Stimulated activated naive CD4-positive, alpha-beta T cell treated with Interleukin-2 at 50 U/mL for 16 hours (primary cell): Measurements from ENCODE around the gene RFC2.
A peak's percentile ranks its signal among the peaks of the same experiment; 100 is the strongest.
"Not testable (repeated sequence)": the region's sequence is repeated elsewhere in the genome, so short reads cannot be mapped to it uniquely, and the experiment has no call there.

ENCODE experiments used
- DNase-seq: peaks from one replicate; lab custom pipeline; 2025; lab: John Stamatoyannopoulos, UW

The RFC2 gene

GRCh38 chr7:74282748-74283459, 28.7 kb upstream of the RFC2 start:
- no peak for DNase-seq

- no peak for DNase-seq
These were observed 26.8 kb upstream of the RFC2 start for GRCh38 chr7:74280985-74281384.

GRCh38 chr7:74277636-74278035, 23.4 kb upstream of the RFC2 start:
- no peak for DNase-seq

- no peak for DNase-seq
These were observed 21.2 kb upstream of the RFC2 start for GRCh38 chr7:74275401-74275881.

GRCh38 chr7:74272305-74273038, 18.3 kb upstream of the RFC2 start:
- DNase-seq = no peak

- DNase-seq = no peak
These were observed 17.5 kb upstream of the RFC2 start for GRCh38 chr7:74271742-74272141.

GRCh38 chr7:74269757-74270277, 15.6 kb upstream of the RFC2 start:
- peak; percentile 63 for DNase-seq

- DNase-seq = no peak
These were observed 13.8 kb upstream of the RFC2 start for GRCh38 chr7:74267756-74268565.

- DNase-seq = no peak
These were observed 12.2 kb upstream of the RFC2 start for GRCh38 chr7:74266191-74266963.

- no peak for DNase-seq
These were observed 9.4 kb upstream of the RFC2 start for GRCh38 chr7:74263399-74264120.

- DNase-seq = no peak
These were observed 8.6 kb upstream of the RFC2 start for GRCh38 chr7:74262639-74263398.

GRCh38 chr7:74258639-74259038, 4.4 kb upstream of the RFC2 start:
- no peak for DNase-seq

- DNase-seq = no peak
These were observed 2.6 kb upstream of the RFC2 start for GRCh38 chr7:74256491-74257408.

GRCh38 chr7:74255461-74255860, 1.3 kb upstream of the RFC2 start:
- DNase-seq = not testable (repeated sequence)

- DNase-seq = no peak
These were observed 720 bp upstream of the RFC2 start for GRCh38 chr7:74254858-74255379.

GRCh38 chr7:74253835-74254128, 417 bp downstream of the RFC2 start:
- no peak for DNase-seq

GRCh38 chr7:74253331-74253730, 868 bp downstream of the RFC2 start:
- DNase-seq = no peak

- DNase-seq = no peak
These were observed 1.3 kb downstream of the RFC2 start for GRCh38 chr7:74252893-74253292.

- DNase-seq = not testable (repeated sequence)
These were observed 5.1 kb downstream of the RFC2 start for GRCh38 chr7:74249058-74249457.
